H9 (cell line): ENCODE measurements around the gene APOB. TPM values are rescaled to one million over a fixed set of nuclear protein-coding genes. Genes with fewer than 3 reads are reported as not detected.

Experiments used
- DNase-seq: peaks from one replicate; pipeline ENCODE4 v3.0.0-alpha.2; 2017
- H2AFZ ChIP-seq: one replicate; pipeline ENCODE4 v1.6.1; 2013; ENCODE audit warnings: mild to moderate bottlenecking, low read length, control low read depth, moderate library complexity
- H2AK5ac ChIP-seq: 2 replicates; pipeline ENCODE4 v1.6.1; 2013; ENCODE audit warnings: low read length, control low read depth, mixed read lengths; ENCODE audit not compliant: insufficient read length
- H2BK120ac ChIP-seq: one replicate; pipeline ENCODE4 v1.6.1; 2013; ENCODE audit warnings: low read depth, mild to moderate bottlenecking, low read length, control low read depth, inconsistent platforms; ENCODE audit not compliant: poor library complexity, severe bottlenecking
- H2BK12ac ChIP-seq: 2 replicates; pipeline ENCODE4 v1.6.1; 2013; ENCODE audit warnings: low read length, control low read depth, mixed read lengths, low read depth; ENCODE audit not compliant: insufficient read length
- H2BK15ac ChIP-seq: 2 replicates; pipeline ENCODE4 v1.6.1; 2013; ENCODE audit warnings: low read depth, low read length, control low read depth
- H2BK20ac ChIP-seq: one replicate; pipeline ENCODE4 v1.6.1; 2013; ENCODE audit warnings: low read depth, mild to moderate bottlenecking, low read length, control low read depth, inconsistent platforms; ENCODE audit not compliant: poor library complexity, severe bottlenecking
- H2BK5ac ChIP-seq: 2 replicates; pipeline ENCODE4 v1.6.1; 2013; ENCODE audit warnings: low read length, control low read depth, mixed read lengths; ENCODE audit not compliant: insufficient read length
- H3K14ac ChIP-seq: 2 replicates; pipeline ENCODE4 v1.6.1; 2013; ENCODE audit warnings: low read length, control low read depth; ENCODE audit not compliant: insufficient read depth
- H3K18ac ChIP-seq: 2 replicates; pipeline ENCODE4 v1.6.1; 2013; ENCODE audit warnings: low read depth, mild to moderate bottlenecking, mixed read lengths, low read length, control low read depth; ENCODE audit not compliant: insufficient read length
- H3K23ac ChIP-seq: 2 replicates; pipeline ENCODE4 v1.6.1; 2013; ENCODE audit warnings: low read length, control low read depth, mixed read lengths, low read depth; ENCODE audit not compliant: insufficient read length
- H3K23me2 ChIP-seq: 2 replicates; pipeline ENCODE4 v1.6.1; 2013; ENCODE audit warnings: low read depth, mild to moderate bottlenecking, mixed read lengths, low read length, control low read depth; ENCODE audit not compliant: insufficient read length, poor library complexity, severe bottlenecking
- H3K27ac ChIP-seq: 2 replicates; pipeline ENCODE4 v1.5.1; 2013; ENCODE audit warnings: low read length, control low read depth, mixed read lengths, low read depth; ENCODE audit not compliant: insufficient read length
- H3K27me3 ChIP-seq: 2 replicates; pipeline ENCODE4 v1.6.1; 2013; ENCODE audit warnings: low read length, control low read depth, inconsistent platforms; ENCODE audit not compliant: insufficient read depth
- H3K4ac ChIP-seq: 2 replicates; pipeline ENCODE4 v1.6.1; 2013; ENCODE audit warnings: low read depth, mild to moderate bottlenecking, control low read depth, inconsistent platforms, low read length, moderate library complexity
- H3K4me1 ChIP-seq: 2 replicates; pipeline ENCODE4 v1.6.1; 2013; ENCODE audit warnings: low read length, control low read depth, inconsistent platforms; ENCODE audit not compliant: insufficient read depth
- H3K4me2 ChIP-seq: 2 replicates; pipeline ENCODE4 v1.6.1; 2013; ENCODE audit warnings: low read length, control low read depth, mixed read lengths; ENCODE audit not compliant: insufficient read length, insufficient read depth
- H3K56ac ChIP-seq: 2 replicates; pipeline ENCODE4 v1.6.1; 2013; ENCODE audit warnings: low read depth, mild to moderate bottlenecking, mixed read lengths, low read length, control low read depth; ENCODE audit not compliant: insufficient read length
- H3K79me1 ChIP-seq: 2 replicates; pipeline ENCODE4 v1.6.1; 2013; ENCODE audit warnings: low read depth, mild to moderate bottlenecking, moderate library complexity, low read length, control low read depth, inconsistent platforms; ENCODE audit not compliant: insufficient read depth, poor library complexity, severe bottlenecking
- H3K79me2 ChIP-seq: 2 replicates; pipeline ENCODE4 v1.6.1; 2013; ENCODE audit warnings: low read length, control low read depth, inconsistent platforms; ENCODE audit not compliant: insufficient read depth
- H3K9ac ChIP-seq: 2 replicates; pipeline ENCODE4 v1.6.1; 2013; ENCODE audit warnings: low read length, control low read depth, mixed read lengths; ENCODE audit not compliant: insufficient read length; ENCODE audit errors: extremely low read depth
- H3K9me3 ChIP-seq: one replicate; pipeline ENCODE4 v1.6.1; 2013; ENCODE audit warnings: low read depth, low read length, inconsistent platforms; ENCODE audit not compliant: control insufficient read depth
- H3T11ph ChIP-seq: one replicate; pipeline ENCODE4 v1.6.1; 2013; ENCODE audit warnings: mild to moderate bottlenecking, low read length, control low read depth, inconsistent platforms
- H4K20me1 ChIP-seq: one replicate; pipeline ENCODE4 v1.6.1; 2013; ENCODE audit not compliant: control insufficient read depth, insufficient read length, insufficient read depth
- H4K5ac ChIP-seq: 2 replicates; pipeline ENCODE4 v1.6.1; 2013; ENCODE audit warnings: low read depth, mild to moderate bottlenecking, mixed read lengths, low read length, control low read depth; ENCODE audit not compliant: insufficient read length
- H4K8ac ChIP-seq: replicated peaks from 2 replicates; pipeline ENCODE4 v1.6.1; 2013; ENCODE audit warnings: low read length, control low read depth, mixed read lengths, low read depth; ENCODE audit not compliant: insufficient read length
- H4K91ac ChIP-seq: 2 replicates; pipeline ENCODE4 v1.6.1; 2013; ENCODE audit warnings: low read depth, mild to moderate bottlenecking, moderate library complexity, mixed read lengths, low read length, control low read depth; ENCODE audit not compliant: insufficient read length
- H3K27ac Mint-ChIP-seq, 3 experiments: 2 replicates in 2 of 3; 3 replicates in 1 of 3; pipeline ENCODE4 v1.8.0; 2020 to 2021; ENCODE audit warnings: mixed read lengths in 3 of 3, mild to moderate bottlenecking in 1 of 3, moderate library complexity in 1 of 3
- H3K27me3 Mint-ChIP-seq: 2 replicates; pipeline ENCODE4 v1.8.0; 2021; ENCODE audit warnings: low read depth, mild to moderate bottlenecking, moderate library complexity, mixed read lengths
- H3K36me3 Mint-ChIP-seq, 3 experiments: 2 replicates in 2 of 3; 3 replicates in 1 of 3; pipeline ENCODE4 v1.8.0; 2020 to 2021; ENCODE audit warnings: low read depth in 3 of 3, mixed read lengths in 3 of 3; ENCODE audit not compliant: insufficient read depth in 1 of 3
- H3K4me1 Mint-ChIP-seq, 2 experiments: 2 replicates each; pipeline ENCODE4 v1.8.0; 2020; ENCODE audit warnings: mixed read lengths in 2 of 2
- H3K4me3 Mint-ChIP-seq, 2 experiments: 2 replicates in 1 of 2; 3 replicates in 1 of 2; pipeline ENCODE4 v1.8.0; 2020 to 2021; ENCODE audit warnings: mild to moderate bottlenecking in 2 of 2, mixed read lengths in 2 of 2, moderate library complexity in 1 of 2
- H3K9me3 Mint-ChIP-seq, 2 experiments: 2 replicates in 1 of 2; 3 replicates in 1 of 2; pipeline ENCODE4 v1.8.0; 2020; ENCODE audit warnings: mild to moderate bottlenecking in 2 of 2, mixed read lengths in 2 of 2, moderate library complexity in 1 of 2
- total RNA-seq: library from RNA; stranded (reverse); gene quantifications from 2 replicates; pipeline ENCODE4 v1.2.1, GENCODE V29; 2021
- TF ChIP-seq, protein P1 (sequence below): fragments of 200-600 bp; sonication (generic); conservative IDR thresholded peaks from 3 replicates; pipeline ENCODE4 v1.8.0; 2021; ENCODE audit warnings: antibody characterized with exemption, mild to moderate bottlenecking

The APOB gene
- total RNA-seq, 1 experiment from 2014 or later: 0.26 TPM

DNA sequence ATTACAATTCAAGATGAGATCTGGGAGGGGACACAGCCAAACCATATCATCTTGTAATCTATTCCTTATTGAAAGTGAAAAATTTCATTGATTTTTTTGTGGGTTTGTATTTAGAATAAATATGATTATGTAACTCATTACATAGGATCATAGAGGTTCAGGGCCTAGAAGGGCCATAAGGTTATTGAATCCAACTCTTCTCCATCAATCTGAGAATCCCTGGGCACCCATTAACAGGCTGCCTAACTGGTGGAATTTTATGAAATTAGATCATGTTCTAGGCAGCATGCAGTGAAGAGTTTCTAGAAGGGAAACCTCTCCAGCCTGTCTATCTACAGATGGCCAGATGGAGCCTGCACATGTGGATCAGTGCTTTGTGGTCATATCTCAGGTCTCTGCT, 6.3 kb upstream of the APOB start:
- H3T11ph ChIP-seq: no peak overlapping the region
- H3K4ac ChIP-seq: no peak overlapping the region
- no peaks in the 10 kb centered on the region for H3K79me1 ChIP-seq
- no peak overlapping the region for H2AK5ac ChIP-seq
- H3K4me3 Mint-ChIP-seq: no peak overlapping the region
- no peak overlapping the region for H4K91ac ChIP-seq
- no peak overlapping the region for H4K8ac ChIP-seq
- H3K27me3 ChIP-seq: no peaks in the 10 kb centered on the region
- no peaks in the 10 kb centered on the region for H3K9me3 ChIP-seq
- H3K9me3 Mint-ChIP-seq: no peaks in the 10 kb centered on the region; a peak in 1 of 5 replicates
- no peak overlapping the region for H3K18ac ChIP-seq
- no peak overlapping the region for H3K14ac ChIP-seq
- no peak overlapping the region for H3K9ac ChIP-seq
- H3K4me2 ChIP-seq: no peak overlapping the region
- no peak overlapping the region for H2BK15ac ChIP-seq
- no peak overlapping the region for H3K23ac ChIP-seq
- no peaks in the 10 kb centered on the region for H3K79me2 ChIP-seq
- DNase-seq: no peak
- no peak overlapping the region for H2BK120ac ChIP-seq
- H2AFZ ChIP-seq: no peak overlapping the region
- H3K4me1 ChIP-seq: peaks cover 5% of the 10 kb centered on the region; the same call in 1 of the 2 replicates
- no peak overlapping the region for H2BK12ac ChIP-seq
- no peaks in the 10 kb centered on the region for H4K20me1 ChIP-seq
- no peak overlapping the region for H3K27ac Mint-ChIP-seq
- no peaks in the 10 kb centered on the region for H3K23me2 ChIP-seq
- no peak overlapping the region for H3K27ac ChIP-seq
- H2BK20ac ChIP-seq: no peak overlapping the region
- H3K27me3 Mint-ChIP-seq: peaks cover 7% of the 10 kb centered on the region
- H4K5ac ChIP-seq: no peak overlapping the region
- H3K36me3 Mint-ChIP-seq: no peaks in the 10 kb centered on the region
- H2BK5ac ChIP-seq: no peak overlapping the region
- H3K4me1 Mint-ChIP-seq: peaks cover 38 to 40% of the 10 kb centered on the region in 2 experiments
- TF ChIP-seq, protein P1, sequence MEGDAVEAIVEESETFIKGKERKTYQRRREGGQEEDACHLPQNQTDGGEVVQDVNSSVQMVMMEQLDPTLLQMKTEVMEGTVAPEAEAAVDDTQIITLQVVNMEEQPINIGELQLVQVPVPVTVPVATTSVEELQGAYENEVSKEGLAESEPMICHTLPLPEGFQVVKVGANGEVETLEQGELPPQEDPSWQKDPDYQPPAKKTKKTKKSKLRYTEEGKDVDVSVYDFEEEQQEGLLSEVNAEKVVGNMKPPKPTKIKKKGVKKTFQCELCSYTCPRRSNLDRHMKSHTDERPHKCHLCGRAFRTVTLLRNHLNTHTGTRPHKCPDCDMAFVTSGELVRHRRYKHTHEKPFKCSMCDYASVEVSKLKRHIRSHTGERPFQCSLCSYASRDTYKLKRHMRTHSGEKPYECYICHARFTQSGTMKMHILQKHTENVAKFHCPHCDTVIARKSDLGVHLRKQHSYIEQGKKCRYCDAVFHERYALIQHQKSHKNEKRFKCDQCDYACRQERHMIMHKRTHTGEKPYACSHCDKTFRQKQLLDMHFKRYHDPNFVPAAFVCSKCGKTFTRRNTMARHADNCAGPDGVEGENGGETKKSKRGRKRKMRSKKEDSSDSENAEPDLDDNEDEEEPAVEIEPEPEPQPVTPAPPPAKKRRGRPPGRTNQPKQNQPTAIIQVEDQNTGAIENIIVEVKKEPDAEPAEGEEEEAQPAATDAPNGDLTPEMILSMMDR: no peak
- H3K56ac ChIP-seq: no peak overlapping the region
